PC-3 (cell line): ENCODE data around the gene JAZF1. TPM values are rescaled to one million over a fixed set of nuclear protein-coding genes. Genes with fewer than 3 reads are reported as not detected.

Source experiments
- ATAC-seq: fragments of 200-7000 bp; cut with Tn5 transposase; 2 replicates; pipeline ENCODE4 v1.9.1; 2020; ENCODE audit warnings: mild to moderate bottlenecking, moderate library complexity
- BruUV-seq: library from RNA; stranded (reverse); fragments of 400-500 nt; replicated peaks from 2 replicates; lab custom pipeline; 2021; lab: Mats Ljungman, UMichigan
- CTCF ChIA-PET: fragments of 300-600 bp; sonication (Branson Sonifier 250); formaldehyde crosslinking; loops from one replicate; lab custom pipeline; 2022; ENCODE audit warnings: antibody characterized with exemption; lab: Charles Lee
- POLR2A ChIA-PET: fragments of 300-600 bp; sonication (Branson Sonifier 250); formaldehyde crosslinking; loops from one replicate; lab custom pipeline; 2022; ENCODE audit warnings: antibody characterized with exemption; ENCODE audit not compliant: unreplicated experiment; lab: Charles Lee
- DNase-seq: peaks from one replicate; pipeline ENCODE4 v3.0.0-alpha.2; 2015
- H2AFZ ChIP-seq: fragments of 300-600 bp; sonication (generic); 2 replicates; pipeline ENCODE4 v1.6.0; 2016; ENCODE audit warnings: antibody characterized with exemption, low read length
- H3F3A ChIP-seq: fragments of 300-600 bp; sonication (generic); one replicate; pipeline ENCODE4 v1.6.0; 2017; ENCODE audit warnings: antibody characterized with exemption, low read length, control low read depth, mild to moderate bottlenecking; ENCODE audit not compliant: unreplicated experiment
- H3K27ac ChIP-seq: fragments of 300-600 bp; sonication (generic); 2 replicates; pipeline ENCODE4 v1.5.1; 2016; ENCODE audit warnings: mild to moderate bottlenecking, low read length
- H3K27me3 ChIP-seq: fragments of 300-600 bp; sonication (generic); 2 replicates; pipeline ENCODE4 v1.6.1; 2016; ENCODE audit warnings: low read length, mixed read lengths
- H3K36me3 ChIP-seq: fragments of 300-600 bp; sonication (generic); 2 replicates; pipeline ENCODE4 v1.6.1; 2016; ENCODE audit warnings: low read depth, mixed run types, low read length, mixed read lengths
- H3K4me1 ChIP-seq: fragments of 300-600 bp; sonication (generic); 2 replicates; pipeline ENCODE4 v1.5.1; 2016; ENCODE audit warnings: low read length; ENCODE audit not compliant: insufficient read depth
- H3K4me2 ChIP-seq: fragments of 300-600 bp; sonication (generic); 2 replicates; pipeline ENCODE4 v1.6.0; 2016; ENCODE audit warnings: low read length
- H3K4me3 ChIP-seq: fragments of 300-600 bp; sonication (generic); 2 replicates; pipeline ENCODE4 v1.5.1; 2016; ENCODE audit warnings: mild to moderate bottlenecking, low read length, mixed read lengths
- H3K79me2 ChIP-seq: fragments of 300-600 bp; sonication (generic); 2 replicates; pipeline ENCODE4 v1.6.1; 2017; ENCODE audit warnings: low read length, mixed read lengths
- H3K9ac ChIP-seq: fragments of 300-600 bp; sonication (generic); 2 replicates; pipeline ENCODE4 v1.6.0; 2016; ENCODE audit warnings: mild to moderate bottlenecking, low read length
- H3K9me2 ChIP-seq: fragments of 300-600 bp; sonication (generic); replicated peaks from 2 replicates; pipeline ENCODE4 v1.6.1; 2016; ENCODE audit warnings: mixed run types, low read length, mixed read lengths
- H3K9me3 ChIP-seq: fragments of 300-600 bp; sonication (generic); 2 replicates; pipeline ENCODE4 v1.6.1; 2016; ENCODE audit warnings: low read length, mixed read lengths
- H4K20me1 ChIP-seq: fragments of 300-600 bp; sonication (generic); 2 replicates; pipeline ENCODE4 v1.6.1; 2016; ENCODE audit warnings: low read length, mixed read lengths
- EZH2 ChIP-seq: fragments of 300-600 bp; sonication (generic); IDR thresholded peaks from one replicate; pipeline ENCODE4 v1.6.1; 2017; ENCODE audit warnings: antibody characterized with exemption, mild to moderate bottlenecking, low read length; ENCODE audit not compliant: unreplicated experiment
- EZH2phosphoT487 ChIP-seq: fragments of 300-600 bp; sonication (generic); IDR thresholded peaks from 2 replicates; pipeline ENCODE4 v1.6.1; 2018; ENCODE audit warnings: mild to moderate bottlenecking, antibody characterized with exemption, low read length, borderline replicate concordance
- intact Hi-C: fragments of 100-400 bp; cut with micrococcal nuclease; formaldehyde crosslinking; loops from 2 replicates; pipeline ENCODE4 v1.9.0; 2023
- total RNA-seq: library from RNA; depleted of rRNA; stranded (reverse); fragments of >200 nt; gene quantifications from 2 replicates; pipeline ENCODE4 v1.2.3, GENCODE V29; 2014
- TF ChIP-seq, protein P1 (sequence below): fragments of 300-600 bp; sonication (generic); conservative IDR thresholded peaks from 2 replicates; pipeline ENCODE4 v1.5.1; 2017; ENCODE audit warnings: antibody characterized with exemption, low read depth, mild to moderate bottlenecking, low read length

Gene JAZF1
- total RNA-seq, 1 experiment from 2014 or later: 2.3 TPM

DNA sequence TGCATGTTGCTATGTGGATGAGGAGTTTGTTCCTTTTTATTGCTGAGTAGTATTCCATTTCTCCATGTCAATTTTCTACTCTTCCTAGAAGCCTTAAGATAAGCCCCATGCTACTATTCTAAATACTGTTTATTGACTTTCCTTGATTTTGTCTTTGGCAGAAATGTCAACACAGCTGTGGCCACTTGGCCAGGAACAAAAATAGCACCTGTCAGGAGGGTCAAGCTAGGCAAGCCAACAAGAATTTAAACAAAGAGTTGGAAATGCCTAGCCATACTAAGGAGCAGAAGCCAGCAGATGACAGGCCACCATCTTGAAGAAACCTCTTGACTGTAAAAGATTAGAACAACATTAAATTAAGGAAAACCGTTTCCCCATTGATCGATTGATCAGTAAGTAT, 34.7 kb downstream of the JAZF1 start:
- POLR2A ChIA-PET: no interaction called here
- intact Hi-C loops: no loop called here
- BruUV-seq: no TSS peak
- H3K79me2 ChIP-seq: no peaks in the 10 kb centered on the region
- no peaks in the 10 kb centered on the region for H3K9me2 ChIP-seq
- H3F3A ChIP-seq: no peaks in the 10 kb centered on the region
- H3K27me3 ChIP-seq: no peaks in the 10 kb centered on the region
- CTCF ChIA-PET: no interaction called here
- no peak overlapping the region for H3K27ac ChIP-seq
- no peaks in the 10 kb centered on the region for H3K36me3 ChIP-seq
- no peak for ATAC-seq
- H3K4me1 ChIP-seq: peaks cover 4% of the 10 kb centered on the region; the same call in 1 of the 2 replicates
- no peak overlapping the region for H3K4me2 ChIP-seq
- H4K20me1 ChIP-seq: no peaks in the 10 kb centered on the region
- H3K4me3 ChIP-seq: no peak overlapping the region
- no peak overlapping the region for H2AFZ ChIP-seq
- H3K9ac ChIP-seq: no peak overlapping the region
- no peaks in the 10 kb centered on the region for H3K9me3 ChIP-seq
- no peak for DNase-seq
- TF ChIP-seq, protein P1, sequence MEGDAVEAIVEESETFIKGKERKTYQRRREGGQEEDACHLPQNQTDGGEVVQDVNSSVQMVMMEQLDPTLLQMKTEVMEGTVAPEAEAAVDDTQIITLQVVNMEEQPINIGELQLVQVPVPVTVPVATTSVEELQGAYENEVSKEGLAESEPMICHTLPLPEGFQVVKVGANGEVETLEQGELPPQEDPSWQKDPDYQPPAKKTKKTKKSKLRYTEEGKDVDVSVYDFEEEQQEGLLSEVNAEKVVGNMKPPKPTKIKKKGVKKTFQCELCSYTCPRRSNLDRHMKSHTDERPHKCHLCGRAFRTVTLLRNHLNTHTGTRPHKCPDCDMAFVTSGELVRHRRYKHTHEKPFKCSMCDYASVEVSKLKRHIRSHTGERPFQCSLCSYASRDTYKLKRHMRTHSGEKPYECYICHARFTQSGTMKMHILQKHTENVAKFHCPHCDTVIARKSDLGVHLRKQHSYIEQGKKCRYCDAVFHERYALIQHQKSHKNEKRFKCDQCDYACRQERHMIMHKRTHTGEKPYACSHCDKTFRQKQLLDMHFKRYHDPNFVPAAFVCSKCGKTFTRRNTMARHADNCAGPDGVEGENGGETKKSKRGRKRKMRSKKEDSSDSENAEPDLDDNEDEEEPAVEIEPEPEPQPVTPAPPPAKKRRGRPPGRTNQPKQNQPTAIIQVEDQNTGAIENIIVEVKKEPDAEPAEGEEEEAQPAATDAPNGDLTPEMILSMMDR: no peak
- no peak for TF ChIP-seq EZH2
- no peak for TF ChIP-seq EZH2phosphoT487

DNA sequence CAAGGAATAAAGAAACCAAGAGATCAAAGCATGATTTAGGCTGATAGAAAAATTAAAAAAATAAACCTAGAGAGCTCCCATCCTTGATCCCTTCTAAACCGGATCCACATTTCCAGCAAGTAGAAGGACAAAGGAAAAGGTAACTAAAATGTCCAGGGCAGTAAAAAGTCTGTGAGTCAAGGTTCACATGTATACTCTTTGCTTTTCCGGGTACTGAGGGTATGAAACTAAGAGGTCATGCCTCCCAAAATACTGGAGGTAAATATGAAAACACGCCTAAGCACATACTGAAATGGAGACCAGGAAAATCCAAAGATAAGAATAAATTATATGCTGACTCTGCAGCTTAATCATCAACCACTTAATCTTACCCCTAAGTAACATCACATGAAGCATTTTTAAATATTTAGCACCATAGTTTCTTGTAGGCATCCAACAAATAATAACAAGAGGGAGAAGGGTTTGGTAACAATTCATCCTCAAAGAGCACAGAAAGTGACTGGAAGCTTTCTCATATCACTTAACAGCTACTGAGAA, 35.4 kb downstream of the JAZF1 start:
- Histone ChIP-seq H3K9me3 (no peaks in the 10 kb centered on the region), H3K9ac (no peak overlapping the region), H2AFZ (no peak overlapping the region), H3K4me2 (no peak overlapping the region), H3F3A (no peaks in the 10 kb centered on the region), H4K20me1 (no peaks in the 10 kb centered on the region), H3K27ac (no peak overlapping the region), H3K79me2 (no peaks in the 10 kb centered on the region), H3K36me3 (no peaks in the 10 kb centered on the region), H3K9me2 (no peaks in the 10 kb centered on the region), H3K4me1 (peaks cover 4% of the 10 kb centered on the region; the same call in 1 of the 2 replicates), H3K4me3 (no peak overlapping the region), H3K27me3 (no peaks in the 10 kb centered on the region)
- POLR2A ChIA-PET: no interaction called here
- CTCF ChIA-PET: no interaction called here
- intact Hi-C loops: no loop called here
- no peak for ATAC-seq
- TF ChIP-seq EZH2: no peak
- no peak for TF ChIP-seq EZH2phosphoT487
- TF ChIP-seq, protein P1: no peak
- no TSS peak for BruUV-seq
- DNase-seq: no peak

DNA sequence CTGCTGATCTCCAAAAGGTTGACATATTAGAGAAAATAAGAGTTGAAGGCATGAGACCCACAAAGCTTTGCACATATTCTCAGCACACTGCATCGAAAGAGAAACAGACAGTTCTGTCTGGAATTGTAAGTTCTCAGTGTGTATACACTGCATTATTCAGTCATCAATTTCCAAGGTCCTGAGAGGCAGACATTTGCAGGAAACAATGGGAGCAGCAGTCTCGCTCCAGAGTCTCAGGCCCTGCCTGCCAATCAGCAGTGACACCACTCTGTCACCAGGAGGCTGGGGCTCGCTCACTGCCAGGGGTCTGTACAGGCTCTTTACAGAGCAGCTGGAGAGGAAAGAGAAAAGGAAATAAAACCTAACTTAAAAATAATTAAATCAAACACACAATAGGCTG, 36.3 kb downstream of the JAZF1 start:
- BruUV-seq: no TSS peak
- Histone ChIP-seq H3F3A (no peaks in the 10 kb centered on the region), H3K4me3 (no peak overlapping the region), H3K36me3 (no peaks in the 10 kb centered on the region), H3K9me3 (no peaks in the 10 kb centered on the region), H3K27me3 (no peaks in the 10 kb centered on the region), H4K20me1 (no peaks in the 10 kb centered on the region), H3K4me2 (no peak overlapping the region), H3K9ac (no peak overlapping the region), H3K27ac (no peak overlapping the region), H3K9me2 (no peaks in the 10 kb centered on the region), H2AFZ (no peak overlapping the region), H3K4me1 (no peaks in the 10 kb centered on the region), H3K79me2 (no peaks in the 10 kb centered on the region)
- CTCF ChIA-PET: no interaction called here
- intact Hi-C loops: no loop called here
- ATAC-seq: no peak; the same call in 1 of the 2 replicates
- POLR2A ChIA-PET: no interaction called here
- DNase-seq: no peak
- TF ChIP-seq EZH2: no peak
- TF ChIP-seq, protein P1: no peak
- TF ChIP-seq EZH2phosphoT487: no peak
